ENCODE results near the gene RAD23B.
"Not testable (repeated sequence)": the region's sequence is repeated elsewhere in the genome, so short reads cannot be mapped to it uniquely, and the experiment has no call there.

- TF ChIP-seq, protein P1, sequence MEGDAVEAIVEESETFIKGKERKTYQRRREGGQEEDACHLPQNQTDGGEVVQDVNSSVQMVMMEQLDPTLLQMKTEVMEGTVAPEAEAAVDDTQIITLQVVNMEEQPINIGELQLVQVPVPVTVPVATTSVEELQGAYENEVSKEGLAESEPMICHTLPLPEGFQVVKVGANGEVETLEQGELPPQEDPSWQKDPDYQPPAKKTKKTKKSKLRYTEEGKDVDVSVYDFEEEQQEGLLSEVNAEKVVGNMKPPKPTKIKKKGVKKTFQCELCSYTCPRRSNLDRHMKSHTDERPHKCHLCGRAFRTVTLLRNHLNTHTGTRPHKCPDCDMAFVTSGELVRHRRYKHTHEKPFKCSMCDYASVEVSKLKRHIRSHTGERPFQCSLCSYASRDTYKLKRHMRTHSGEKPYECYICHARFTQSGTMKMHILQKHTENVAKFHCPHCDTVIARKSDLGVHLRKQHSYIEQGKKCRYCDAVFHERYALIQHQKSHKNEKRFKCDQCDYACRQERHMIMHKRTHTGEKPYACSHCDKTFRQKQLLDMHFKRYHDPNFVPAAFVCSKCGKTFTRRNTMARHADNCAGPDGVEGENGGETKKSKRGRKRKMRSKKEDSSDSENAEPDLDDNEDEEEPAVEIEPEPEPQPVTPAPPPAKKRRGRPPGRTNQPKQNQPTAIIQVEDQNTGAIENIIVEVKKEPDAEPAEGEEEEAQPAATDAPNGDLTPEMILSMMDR (IDR thresholded peaks at IDR 0.05; ENCODE audit: insufficient read depth, low read length): not testable (repeated sequence)
- TF ChIP-seq REST (IDR thresholded peaks at IDR 0.05; ENCODE audit: insufficient replicate concordance, low read depth); POLR2AphosphoS5 (IDR thresholded peaks at IDR 0.05; ENCODE audit: low read depth); GABPA (IDR thresholded peaks at IDR 0.05; ENCODE audit: low read depth): not testable (repeated sequence)
Observed at GRCh38 chr9:107296592-107296991, 13.5 kb downstream of the RAD23B start.

All from HL-60 (cell line).